MM.1S (cell line): ENCODE data around the gene CIT.

Source experiments
- CTCF ChIP-seq: fragments of 300-600 bp; sonication (generic); IDR thresholded peaks from 2 replicates; pipeline ENCODE4 v1.5.1; 2016; ENCODE audit warnings: antibody characterized with exemption, low read length, mixed read lengths
- EZH2phosphoT487 ChIP-seq: fragments of 300-600 bp; sonication (generic); IDR thresholded peaks from 2 replicates; pipeline ENCODE4 v1.6.1; 2018; ENCODE audit warnings: antibody characterized with exemption, low read length

GRCh38 chr12:119696943-119697342 is 180.2 kb downstream of the CIT start:
- TF ChIP-seq CTCF (no peak), EZH2phosphoT487 (no peak)
